ENCODE results near the gene TMED6. TPM values are rescaled to one million over a fixed set of nuclear protein-coding genes. Genes with fewer than 3 reads are reported as not detected.
A peak's percentile ranks its signal among the peaks of the same experiment; 100 is the strongest.

The TMED6 gene
- total and polyA plus RNA-seq, 2 of the 8 experiments (the other 6 are each of a cell fraction or from before 2014, with no cell fraction given): not detected

DNA sequence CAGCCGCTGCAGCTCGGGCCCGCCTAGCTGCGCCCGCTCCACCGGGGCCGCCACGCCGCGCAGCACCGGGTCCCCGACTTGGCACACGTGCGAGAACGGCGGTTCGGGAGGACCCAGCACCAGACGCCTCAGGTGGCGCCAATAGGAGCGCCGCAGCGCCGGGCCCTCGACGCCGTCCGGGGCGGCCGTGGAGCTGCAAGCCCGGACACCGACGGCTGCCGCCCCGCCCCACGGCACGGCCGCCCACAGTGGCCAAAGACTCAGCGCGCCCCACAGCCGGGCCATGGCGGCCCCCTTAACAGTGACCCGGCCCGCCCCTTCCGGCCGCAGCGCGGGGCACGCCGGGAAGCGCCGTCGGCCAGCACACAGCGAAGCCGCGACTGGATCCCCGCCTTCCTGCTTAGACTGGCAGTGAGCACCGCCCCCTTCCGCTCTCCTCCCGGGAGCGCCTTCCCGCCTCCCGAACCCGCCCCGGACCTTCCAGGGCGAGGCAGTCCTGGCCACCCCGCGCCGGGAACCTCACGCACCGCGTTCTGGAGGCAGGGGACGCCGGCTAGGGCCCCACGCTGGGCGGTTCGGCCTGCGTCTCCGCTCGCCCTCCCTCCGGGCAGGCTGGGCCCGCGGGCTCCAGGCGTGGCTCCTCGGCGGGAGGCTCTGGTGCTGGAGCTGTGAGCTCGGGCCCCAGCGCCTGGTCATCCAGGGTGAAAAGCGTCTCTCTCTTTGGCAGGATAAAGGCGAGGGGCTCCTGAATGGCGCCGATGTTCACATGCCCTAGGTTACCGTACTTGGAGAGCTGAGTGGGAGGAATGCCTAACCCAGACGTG, 21.1 kb downstream of the TMED6 start, which contains the start of gene PDF:
PDF (minus strand) TSS at position 303 of the 824 bp plus-strand sequence; CDS start at position 285, 18 bp downstream.
- Histone ChIP-seq H3K18ac (ENCODE audit: extremely low read depth, low read length) (peak within 1 kb of the TSS; percentile 93), H3K9me3 (ENCODE audit: insufficient read depth in 2 of 2, low read depth in 1 of 2, low read length in 1 of 2) (no peaks in the 10 kb centered on the region), H3K23ac (ENCODE audit: insufficient read length) (no peak within 1 kb of the TSS), H2BK120ac (replicated peaks; ENCODE audit: low read depth, low read length) (no peak within 1 kb of the TSS), H3K4me2 (ENCODE audit: insufficient read depth in 1 of 2, low read depth in 2 of 2, low read length in 2 of 2) (peak within 1 kb of the TSS; percentile 88 to 97), H3K56ac (replicated peaks; ENCODE audit: insufficient read length, low read depth, low read length) (peak within 1 kb of the TSS; percentile 83), H2BK5ac (ENCODE audit: low read depth, low read length) (peak within 1 kb of the TSS; percentile 85), H2AFZ (ENCODE audit: low read length) (no peak within 1 kb of the TSS), H3K79me2 (ENCODE audit: control insufficient read depth in 1 of 2, insufficient read depth in 2 of 2, low read length in 2 of 2) (peaks cover 9 to 44% of the 10 kb centered on the region in 2 experiments), H3K9ac (replicated peaks in 1 of 4; ENCODE audit: extremely low read depth in 1 of 4, low read depth in 3 of 4, low read length in 3 of 4) (peak within 1 kb of the TSS; percentile 50 to 98 (median 86)), H4K8ac (ENCODE audit: extremely low read depth, insufficient read depth, low read length) (peak within 1 kb of the TSS; percentile 96), H2AK5ac (ENCODE audit: low read depth, low read length) (no peak within 1 kb of the TSS), H2BK20ac (ENCODE audit: low read length) (no peak within 1 kb of the TSS), H4K20me1 (replicated peaks in 1 of 2; ENCODE audit: control insufficient read depth in 1 of 2, insufficient read depth in 2 of 2, low read length in 2 of 2) (peaks cover 10 to 30% of the 10 kb centered on the region in 2 experiments), H3K14ac (ENCODE audit: insufficient read length) (no peak within 1 kb of the TSS), H3K4ac (replicated peaks; ENCODE audit: insufficient read length, low read depth, low read length) (peak within 1 kb of the TSS; percentile 93), H3K36me3 (ENCODE audit: control insufficient read depth in 2 of 4, insufficient read depth in 4 of 4, low read length in 3 of 4) (peaks cover 24 to 72% (median 42%) of the 10 kb centered on the region in 4 experiments), H2BK15ac (ENCODE audit: low read length) (0 out of 2 replicates have a peak within 1 kb of the TSS, but pooled peaks have one; percentile 40), H4K91ac (replicated peaks; ENCODE audit: insufficient read length, low read length) (peak within 1 kb of the TSS; percentile 77), H3K27ac (ENCODE audit: low read depth, low read length) (peak within 1 kb of the TSS; percentile 95), H3K4me1 (replicated peaks in 1 of 4; ENCODE audit: control insufficient read depth in 3 of 4, insufficient read depth in 4 of 4, low read length in 3 of 4) (peaks cover 6 to 19% (median 12%) of the 10 kb centered on the region in 4 experiments), H3K4me3 (ENCODE audit: extremely low read depth in 1 of 4, insufficient read depth in 2 of 4, low read depth in 3 of 4, low read length in 4 of 4) (peak within 1 kb of the TSS; percentile 49 to 93 (median 86)), H4K5ac (ENCODE audit: insufficient read length, low read depth, low read length) (peak within 1 kb of the TSS; percentile 98), H3K27me3 (replicated peaks in 1 of 4; ENCODE audit: control insufficient read depth in 3 of 4, extremely low read depth in 1 of 4, insufficient read depth in 3 of 4, low read length in 3 of 4) (no peaks in the 10 kb centered on the region), H3K79me1 (ENCODE audit: low read depth, low read length) (peaks cover 17% of the 10 kb centered on the region), H2BK12ac (ENCODE audit: low read depth, low read length) (no peak within 1 kb of the TSS), H3K23me2 (ENCODE audit: low read depth, low read length) (peaks cover 11% of the 10 kb centered on the region; the same call in 1 of the 2 replicates)
- FAIRE-seq (no peak), DNase-seq (ENCODE audit: low read depth in 1 of 2, low spot score in 2 of 2) (peak; percentile 84 to 93)
- CTCF ChIA-PET (ENCODE audit: partially characterized antibody): interaction anchor here (0.9 to 1.1 kb wide), 3 partner anchors 19 to 397 kb away, joined by 3 to 4 read pairs (median 3); no protein-coding TSS in a partner anchor
- POLR2A ChIA-PET (ENCODE audit: partially characterized antibody): interaction anchor here (0.5 to 29.8 kb wide), 14 partner anchors 6 to 741 kb away, joined by 3 to 497 read pairs (median 4); partner anchors contain the start of genes CDH3, CHTF8, COG8 and NIP7
- WGBS, 2 experiments (ENCODE audit: extremely low coverage in 1 of 2, insufficient coverage in 1 of 2, insufficient read length in 1 of 2, insufficient replicate concordance in 2 of 2, low coverage in 1 of 2, low lambda C conversion rate in 2 of 2, missing lambda C conversion rate in 1 of 2): 8% methylated on average over 66 of the region's 93 CpGs; no CpG with 5 or more reads in 1 of the 2 experiments
